Spleen (tissue), 11 donors: Measurements from ENCODE around the gene CPNE8. TPM values are rescaled to one million over a fixed set of nuclear protein-coding genes. Genes with fewer than 3 reads are reported as not detected.

Experiments used
- DNase-seq: peaks from one replicate; pipeline ENCODE4 v3.0.0-alpha.2; 2020
- H3K27ac ChIP-seq, 8 donors: fragments of 200-600 bp; sonication (generic) in 7 of 8; 1 replicate in 4 of 8; 2 replicates in 4 of 8; pipeline versions ENCODE4 v1.5.0 to v1.8.0; 2016 to 2021; ENCODE audit warnings: inconsistent platforms in 4 of 8, mild to moderate bottlenecking in 4 of 8, moderate library complexity in 1 of 8
- H3K27me3 ChIP-seq, 7 donors: fragments of 200-600 bp; sonication (generic) in 6 of 7; replicated peaks in 1 of 7; 1 replicate in 4 of 7; 2 replicates in 3 of 7; pipeline versions ENCODE4 v1.5.0 to v1.8.0; 2016 to 2021; ENCODE audit warnings: inconsistent platforms in 3 of 7, mild to moderate bottlenecking in 1 of 7
- H3K36me3 ChIP-seq, 6 donors: fragments of 200-600 bp; sonication (generic) in 5 of 6; 1 replicate in 4 of 6; 2 replicates in 2 of 6; pipeline versions ENCODE4 v1.5.0 to v1.8.0; 2016 to 2021; ENCODE audit warnings: inconsistent platforms in 2 of 6
- H3K4me1 ChIP-seq, 6 donors: fragments of 200-600 bp; sonication (generic) in 5 of 6; 1 replicate in 3 of 6; 2 replicates in 3 of 6; pipeline versions ENCODE4 v1.5.0 to v1.8.0; 2016 to 2021; ENCODE audit warnings: inconsistent platforms in 3 of 6
- H3K4me3 ChIP-seq, 8 donors: fragments of 200-600 bp; sonication (generic) in 7 of 8; 1 replicate in 4 of 8; 2 replicates in 4 of 8; pipeline versions ENCODE4 v1.5.0 to v1.8.0; 2016 to 2021; ENCODE audit warnings: inconsistent platforms in 4 of 8, mild to moderate bottlenecking in 4 of 8, moderate library complexity in 2 of 8
- H3K9me3 ChIP-seq, 8 donors: fragments of 200-600 bp; sonication (generic) in 7 of 8; 1 replicate in 4 of 8; 2 replicates in 4 of 8; pipeline versions ENCODE4 v1.5.0 to v1.8.0; 2016 to 2021; ENCODE audit warnings: inconsistent platforms in 4 of 8
- POLR2A ChIP-seq, 3 donors: fragments of 450-650 bp; IDR thresholded peaks; one replicate each; pipeline ENCODE4 v1.5.1; 2017; ENCODE audit warnings: antibody characterized with exemption in 3 of 3, mild to moderate bottlenecking in 1 of 3
- POLR2AphosphoS5 ChIP-seq, 3 donors: sonication (generic); formaldehyde crosslinking; IDR thresholded peaks; one replicate each; pipeline ENCODE4 v1.5.1; 2017; ENCODE audit warnings: antibody characterized with exemption in 3 of 3
- WGBS, 5 donors: extraction: QIAGEN DNeasy Blood & Tissue Kit in 3 of 5; methylation state at CpG; one replicate each; pipeline versions ENCODE4 v1.1.5 to v1.1.7; 2013 to 2018; 5-methylcytosine and 5-hydroxymethylcytosine counted together
- intact Hi-C: fragments of 100-400 bp; cut with DNase I; formaldehyde crosslinking; loops from one replicate; pipeline ENCODE4 v1.15.0; 2023; ENCODE audit warnings: low total_unique reads
- polyA plus RNA-seq, 3 donors: library from polyadenylated mRNA; stranded (reverse); fragments of 200-250 nt; gene quantifications; one replicate each; pipeline ENCODE4 v1.2.1, GENCODE V29; 2013
- total RNA-seq, 7 donors: library from RNA; depleted of rRNA in 3 of 7; stranded (reverse); fragments of >200 nt in 3 of 7; fragmentation: NEBNext Ultra II Directional in 4 of 7; extraction: Animal tissue kit (Norgen Biotek cat#: 25700) in 4 of 7; gene quantifications; one replicate each; pipeline versions ENCODE4 v1.1.0 to v1.2.1, GENCODE V29; 2016 to 2021
- TF ChIP-seq, protein P1 (sequence below), 11 experiments: fragments of 200-600 bp in 7 of 11; fragments of 450-650 bp in 4 of 11; sonication (generic) in 4 of 11; IDR thresholded peaks in 8 of 11; conservative IDR thresholded peaks in 3 of 11; 1 replicate in 7 of 11; 2 replicates in 4 of 11; pipeline versions ENCODE4 v1.4.0 to v1.8.0; 2016 to 2021; ENCODE audit warnings: antibody characterized with exemption in 11 of 11, inconsistent platforms in 4 of 11, mild to moderate bottlenecking in 1 of 11
- donor health status: healthy with polysubstance abuse.
- donor health status: DM: no; HTN: no; CAD: no; lungs with moderate emphysema.
- donor health status: DM: no; HTN: no; CAD: no.
- donor health status: Bipolar disorder and iron deficiency.
- donor health status: healthy.
- donor health status: DM: no; HTN: no; CAD: no.
- donor health status: DM: yes; HTN: yes; CAD: no.

CPNE8 gene
- total and polyA plus RNA-seq, 10 donors: 5.4 to 42.4 (median 30.2) TPM

GRCh38 chr12:38669081-38669480, 236.3 kb downstream of the CPNE8 start:
- no peak for DNase-seq
- H3K36me3 ChIP-seq: peaks cover 0 to 21% (median 0%) of the 10 kb centered on the region in 6 donors
- H3K27me3 ChIP-seq: no peaks in the 10 kb centered on the region
- H3K27ac ChIP-seq: no peak overlapping the region
- H3K4me1 ChIP-seq: no peaks in the 10 kb centered on the region
- 86 to 97% (median 92%) methylated on average over 1 of the region's 1 CpG for WGBS, 5 donors
- no peak for TF ChIP-seq POLR2A (IDR thresholded peaks at IDR 0.05)
- TF ChIP-seq, protein P1, sequence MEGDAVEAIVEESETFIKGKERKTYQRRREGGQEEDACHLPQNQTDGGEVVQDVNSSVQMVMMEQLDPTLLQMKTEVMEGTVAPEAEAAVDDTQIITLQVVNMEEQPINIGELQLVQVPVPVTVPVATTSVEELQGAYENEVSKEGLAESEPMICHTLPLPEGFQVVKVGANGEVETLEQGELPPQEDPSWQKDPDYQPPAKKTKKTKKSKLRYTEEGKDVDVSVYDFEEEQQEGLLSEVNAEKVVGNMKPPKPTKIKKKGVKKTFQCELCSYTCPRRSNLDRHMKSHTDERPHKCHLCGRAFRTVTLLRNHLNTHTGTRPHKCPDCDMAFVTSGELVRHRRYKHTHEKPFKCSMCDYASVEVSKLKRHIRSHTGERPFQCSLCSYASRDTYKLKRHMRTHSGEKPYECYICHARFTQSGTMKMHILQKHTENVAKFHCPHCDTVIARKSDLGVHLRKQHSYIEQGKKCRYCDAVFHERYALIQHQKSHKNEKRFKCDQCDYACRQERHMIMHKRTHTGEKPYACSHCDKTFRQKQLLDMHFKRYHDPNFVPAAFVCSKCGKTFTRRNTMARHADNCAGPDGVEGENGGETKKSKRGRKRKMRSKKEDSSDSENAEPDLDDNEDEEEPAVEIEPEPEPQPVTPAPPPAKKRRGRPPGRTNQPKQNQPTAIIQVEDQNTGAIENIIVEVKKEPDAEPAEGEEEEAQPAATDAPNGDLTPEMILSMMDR (IDR thresholded peaks at IDR 0.05 in 8 of 11, conservative IDR thresholded peaks at IDR 0.05 in 3 of 11): no peak
- TF ChIP-seq POLR2AphosphoS5 (IDR thresholded peaks at IDR 0.05): no peak
- no peaks in the 10 kb centered on the region for H3K9me3 ChIP-seq
- no peak overlapping the region for H3K4me3 ChIP-seq
- intact Hi-C loops: no loop called here

DNA sequence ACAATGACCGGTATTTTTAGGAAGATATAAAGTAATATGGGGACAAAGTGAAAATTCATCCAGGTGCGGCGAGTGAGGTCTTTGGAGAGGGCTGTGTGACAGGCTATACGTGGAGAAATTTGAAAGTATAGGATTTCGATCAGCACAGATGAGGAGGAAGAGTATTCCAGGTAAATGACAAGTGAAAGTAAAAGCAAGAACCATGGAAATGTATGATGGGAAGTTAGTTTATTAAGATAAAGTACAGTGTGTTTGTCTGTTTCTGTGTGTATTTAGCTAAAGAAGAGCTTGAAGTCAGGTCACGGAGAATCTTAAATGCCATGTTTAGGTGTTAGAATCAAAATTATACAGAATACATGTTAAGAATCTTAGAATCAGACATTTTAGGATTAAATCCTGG, 239.0 kb downstream of the CPNE8 start:
- 85 to 94% (median 89%) methylated on average over 6 of the region's 6 CpGs for WGBS, 5 donors
- intact Hi-C loops: no loop called here
- Histone ChIP-seq H3K4me3 (no peak overlapping the region), H3K27me3 (no peaks in the 10 kb centered on the region), H3K4me1 (no peaks in the 10 kb centered on the region), H3K36me3 (peaks cover 0 to 22% (median 0%) of the 10 kb centered on the region in 6 donors), H3K27ac (no peak overlapping the region), H3K9me3 (peaks cover 5 to 19% (median 15%) of the 10 kb centered on the region in 8 donors)
- no peak for DNase-seq
- TF ChIP-seq POLR2AphosphoS5 (IDR thresholded peaks at IDR 0.05) (no peak), POLR2A (IDR thresholded peaks at IDR 0.05) (no peak)
- TF ChIP-seq, protein P1 (IDR thresholded peaks at IDR 0.05 in 8 of 11, conservative IDR thresholded peaks at IDR 0.05 in 3 of 11): no peak

DNA sequence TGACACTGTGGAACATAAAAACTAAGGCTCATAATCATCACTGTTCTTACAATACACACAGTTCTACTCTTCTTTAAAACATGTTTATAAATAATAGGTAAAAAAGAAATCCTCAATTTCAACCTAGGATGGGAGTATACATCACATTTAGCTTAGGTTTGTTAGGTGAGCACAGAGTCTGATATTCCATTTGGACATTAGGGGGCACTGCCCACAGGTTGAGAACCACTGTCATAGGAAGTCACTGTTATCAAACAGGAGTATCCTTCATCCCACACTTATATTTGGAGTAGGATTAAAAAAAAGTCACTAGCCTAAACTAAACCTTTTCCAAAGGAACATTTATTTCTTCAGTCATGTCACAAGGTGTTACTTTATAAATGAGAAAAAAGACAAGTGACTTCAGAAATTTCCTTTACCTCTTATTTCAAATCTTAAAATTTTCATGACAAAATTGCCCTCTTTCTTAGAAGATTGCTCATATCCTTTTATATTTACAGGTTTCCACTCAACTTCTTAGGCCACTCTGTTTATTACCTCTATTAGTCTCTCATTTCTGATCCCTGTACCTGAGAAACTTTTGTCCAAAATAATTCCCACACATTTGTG, 240.6 kb downstream of the CPNE8 start:
- intact Hi-C loops: no loop called here

GRCh38 chr12:38662829-38663228, 242.6 kb downstream of the CPNE8 start:
- TF ChIP-seq POLR2A (IDR thresholded peaks at IDR 0.05) (no peak), POLR2AphosphoS5 (IDR thresholded peaks at IDR 0.05) (no peak)
- TF ChIP-seq, protein P1 (IDR thresholded peaks at IDR 0.05 in 8 of 11, conservative IDR thresholded peaks at IDR 0.05 in 3 of 11): no peak
- intact Hi-C loops: no loop called here
- H3K36me3 ChIP-seq: peaks cover 0 to 16% (median 0%) of the 10 kb centered on the region in 6 donors
- H3K4me3 ChIP-seq: no peak overlapping the region
- no peaks in the 10 kb centered on the region for H3K27me3 ChIP-seq
- peaks cover 5 to 45% (median 34%) of the 10 kb centered on the region in 8 donors for H3K9me3 ChIP-seq
- H3K27ac ChIP-seq: no peak overlapping the region
- no peaks in the 10 kb centered on the region for H3K4me1 ChIP-seq
- DNase-seq: no peak

More for the DNA sequence above, 240.6 kb downstream of the CPNE8 start:
- Histone ChIP-seq H3K27ac (no peak overlapping the region), H3K9me3 (peaks cover 5 to 33% (median 29%) of the 10 kb centered on the region in 8 donors), H3K27me3 (no peaks in the 10 kb centered on the region), H3K36me3 (peaks cover 0 to 24% (median 0%) of the 10 kb centered on the region in 6 donors), H3K4me1 (no peaks in the 10 kb centered on the region), H3K4me3 (no peak overlapping the region)
- no peak for DNase-seq
- TF ChIP-seq, protein P1 (IDR thresholded peaks at IDR 0.05 in 8 of 11, conservative IDR thresholded peaks at IDR 0.05 in 3 of 11): peak in 6 of 11 experiments; percentile 13 to 41 (median 26)
- TF ChIP-seq POLR2A (IDR thresholded peaks at IDR 0.05) (no peak), POLR2AphosphoS5 (IDR thresholded peaks at IDR 0.05) (no peak)
